Keratinocyte (primary cell): Measurements from ENCODE around the gene ECSCR. TPM values are rescaled to one million over a fixed set of nuclear protein-coding genes. Genes with fewer than 3 reads are reported as not detected.
"Not testable (repeated sequence)": the region's sequence is repeated elsewhere in the genome, so short reads cannot be mapped to it uniquely, and the experiment has no call there.

Experiments
- DNase-seq: peaks from one replicate; pipeline ENCODE4 v3.0.0-alpha.2; 2011; ENCODE audit warnings: low read depth, missing footprints, low spot score
- FAIRE-seq: peaks from 2 replicates; lab custom pipeline; 2011; peaks lifted over from hg19 to GRCh38; lab: Jason Lieb, UNC
- H2AFZ ChIP-seq: 2 replicates; pipeline ENCODE4 v1.6.0; 2012; ENCODE audit warnings: low read length, control low read depth, inconsistent platforms; ENCODE audit not compliant: control insufficient read depth
- H3K27ac ChIP-seq: 2 replicates; pipeline ENCODE4 v1.5.1; 2011; ENCODE audit warnings: low read length; ENCODE audit not compliant: control insufficient read depth, insufficient read depth
- H3K27me3 ChIP-seq: 3 replicates; pipeline ENCODE4 v1.6.0; 2011; ENCODE audit warnings: low read length; ENCODE audit not compliant: control insufficient read depth, insufficient read depth; ENCODE audit errors: extremely low read depth
- H3K36me3 ChIP-seq, 2 experiments: 2 replicates in 1 of 2; 3 replicates in 1 of 2; pipeline ENCODE4 v1.5.1; 2011; ENCODE audit warnings: low read length in 2 of 2, mild to moderate bottlenecking in 1 of 2; ENCODE audit not compliant: control insufficient read depth in 2 of 2, insufficient read depth in 2 of 2; ENCODE audit errors: extremely low read depth in 1 of 2
- H3K4me1 ChIP-seq: 3 replicates; pipeline ENCODE4 v1.5.1; 2011; ENCODE audit warnings: low read length; ENCODE audit not compliant: control insufficient read depth, insufficient read depth; ENCODE audit errors: extremely low read depth
- H3K4me2 ChIP-seq: 3 replicates; pipeline ENCODE4 v1.6.0; 2011; ENCODE audit warnings: low read depth, low read length; ENCODE audit not compliant: control insufficient read depth, insufficient read depth; ENCODE audit errors: extremely low read depth
- H3K4me3 ChIP-seq, 3 experiments: fragments of 200-600 bp in 1 of 3; sonication (generic) in 1 of 3; 2 replicates in 2 of 3; 3 replicates in 1 of 3; pipeline ENCODE4 v1.5.1; 2011 to 2016; ENCODE audit warnings: low read length in 3 of 3, mild to moderate bottlenecking in 3 of 3, control low read depth in 2 of 3, inconsistent platforms in 1 of 3, low read depth in 1 of 3, mixed read lengths in 1 of 3, mixed run types in 1 of 3, moderate library complexity in 1 of 3; ENCODE audit not compliant: control insufficient read depth in 2 of 3, insufficient read depth in 2 of 3; ENCODE audit errors: extremely low read depth in 1 of 3
- H3K79me2 ChIP-seq: 2 replicates; pipeline ENCODE4 v1.6.0; 2012; ENCODE audit warnings: low read length; ENCODE audit not compliant: control insufficient read depth, insufficient read depth
- H3K9ac ChIP-seq: 3 replicates; pipeline ENCODE4 v1.6.0; 2011; ENCODE audit warnings: low read length; ENCODE audit not compliant: control insufficient read depth, insufficient read depth; ENCODE audit errors: extremely low read depth
- H3K9me1 ChIP-seq: 3 replicates; pipeline ENCODE4 v1.6.0; 2011; ENCODE audit warnings: low read length; ENCODE audit not compliant: control insufficient read depth, insufficient read depth; ENCODE audit errors: extremely low read depth
- H3K9me3 ChIP-seq: 2 replicates; pipeline ENCODE4 v1.5.1; 2012; ENCODE audit warnings: low read depth, low read length; ENCODE audit not compliant: control insufficient read depth
- H4K20me1 ChIP-seq: 3 replicates; pipeline ENCODE4 v1.6.0; 2011; ENCODE audit warnings: low read length; ENCODE audit not compliant: control insufficient read depth, insufficient read depth; ENCODE audit errors: extremely low read depth
- CTCF ChIP-seq, 3 experiments: IDR thresholded peaks in 1 of 3; conservative IDR thresholded peaks in 1 of 3; optimal IDR thresholded peaks in 1 of 3; 2 replicates in 2 of 3; 3 replicates in 1 of 3; pipeline versions ENCODE3 to v1.5.1; 2011; ENCODE audit warnings: low read length in 3 of 3, mild to moderate bottlenecking in 3 of 3, moderate library complexity in 2 of 3, control low read depth in 1 of 3, inconsistent platforms in 1 of 3; ENCODE audit not compliant: insufficient read depth in 2 of 3; ENCODE audit errors: extremely low read depth in 1 of 3
- EZH2 ChIP-seq: IDR thresholded peaks from one replicate; pipeline ENCODE4 v1.6.1; 2012; ENCODE audit warnings: inconsistent platforms, mild to moderate bottlenecking, low read length, moderate library complexity
- dilution Hi-C: fragments of 300-500 bp; cut with MboI; formaldehyde crosslinking; loops from one replicate; pipeline ENCODE4 v1.7.0; 2020; ENCODE audit warnings: low sequenced_read_pairs; ENCODE audit not compliant: extremely low pct_ligation_motif_present
- polyA plus RNA-seq, 5 experiments: library from polyadenylated mRNA; depleted of rRNA in 3 of 5; stranded (reverse) in 3 of 5; stranded (forward) in 1 of 5; unstranded in 1 of 5; fragments of >200 nt; gene quantifications; 1 replicate in 1 of 5; 2 replicates in 3 of 5; 3 replicates in 1 of 5; pipeline versions ENCODE4 v1.2.1 to v1.2.3, GENCODE V29; 2011 to 2012; ENCODE audit warnings: missing spikeins in 2 of 5, low read depth in 1 of 5, low replicate concordance in 1 of 5

Gene ECSCR
- polyA plus RNA-seq, 1 donor (not counting 4 experiments of a cell fraction or from before 2014, with no cell fraction given): not detected

GRCh38 chr5:139503036-139503817 is 40.7 kb upstream of the ECSCR start:
- H3K79me2 ChIP-seq, H3K4me2 ChIP-seq, H3K36me3 ChIP-seq, H2AFZ ChIP-seq, H3K9me3 ChIP-seq, DNase-seq, H3K4me1 ChIP-seq, H3K9me1 ChIP-seq, H3K27me3 ChIP-seq, FAIRE-seq, H3K27ac ChIP-seq, H3K9ac ChIP-seq, H4K20me1 ChIP-seq, H3K4me3 ChIP-seq: not testable (repeated sequence)
- dilution Hi-C loops: loop anchor here (10.0 kb wide), 1 partner anchor 72 kb away; no protein-coding TSS in a partner anchor

GRCh38 chr5:139501381-139501780 is 38.8 kb upstream of the ECSCR start:
- FAIRE-seq (no peak), DNase-seq (no peak)
- Histone ChIP-seq H3K27me3 (no peaks in the 10 kb centered on the region), H3K9me3 (no peaks in the 10 kb centered on the region), H3K27ac (no peak overlapping the region), H3K9ac (no peak overlapping the region), H2AFZ (no peak overlapping the region), H3K9me1 (no peaks in the 10 kb centered on the region), H3K4me2 (no peak overlapping the region), H3K79me2 (no peaks in the 10 kb centered on the region), H3K4me3 (no peak overlapping the region), H4K20me1 (no peaks in the 10 kb centered on the region), H3K4me1 (no peaks in the 10 kb centered on the region), H3K36me3 (no peaks in the 10 kb centered on the region)
- dilution Hi-C loops: loop anchor here (10.0 kb wide), 1 partner anchor 73 kb away; no protein-coding TSS in a partner anchor
- no peak for TF ChIP-seq CTCF (optimal IDR thresholded peaks at IDR 0.05 in 1 of 3, IDR thresholded peaks at IDR 0.05 in 1 of 3, conservative IDR thresholded peaks at IDR 0.05 in 1 of 3; ENCODE audit: extremely low read depth in 1 of 3, insufficient read depth in 2 of 3, low read length in 3 of 3)
- no peak for TF ChIP-seq EZH2
